ENCODE results near the gene KCNQ1.

Gene KCNQ1

GRCh38 chr11:2728663-2729332 is 284.0 kb downstream of the KCNQ1 start:
- peak; percentile 88 for DNase-seq

- DNase-seq: no peak
Observed at GRCh38 chr11:2729841-2730240, 285.0 kb downstream of the KCNQ1 start.

GRCh38 chr11:2730272-2731129 is 285.7 kb downstream of the KCNQ1 start:
- peak; percentile 18 for DNase-seq

GRCh38 chr11:2731130-2732125 is 286.6 kb downstream of the KCNQ1 start:
- no peak for DNase-seq

GRCh38 chr11:2732261-2732939 is 287.6 kb downstream of the KCNQ1 start:
- DNase-seq: peak; percentile 79

GRCh38 chr11:2732940-2733628 is 288.3 kb downstream of the KCNQ1 start:
- no peak for DNase-seq

- DNase-seq: no peak
Observed at GRCh38 chr11:2734181-2735052, 289.6 kb downstream of the KCNQ1 start.

GRCh38 chr11:2735053-2735589 is 290.3 kb downstream of the KCNQ1 start:
- DNase-seq: no peak

- DNase-seq: no peak
Observed at GRCh38 chr11:2736577-2737225, 291.9 kb downstream of the KCNQ1 start.

GRCh38 chr11:2737226-2737590 is 292.4 kb downstream of the KCNQ1 start:
- no peak for DNase-seq

GRCh38 chr11:2737866-2738265 is 293.1 kb downstream of the KCNQ1 start:
- no peak for DNase-seq

- no peak for DNase-seq
Observed at GRCh38 chr11:2738551-2739431, 294.0 kb downstream of the KCNQ1 start.

- DNase-seq: no peak
Observed at GRCh38 chr11:2739531-2740274, 294.9 kb downstream of the KCNQ1 start.

- DNase-seq: no peak
Observed at GRCh38 chr11:2740275-2740940, 295.6 kb downstream of the KCNQ1 start.

GRCh38 chr11:2741006-2741376 is 296.2 kb downstream of the KCNQ1 start:
- no peak for DNase-seq

- DNase-seq: no peak
Observed at GRCh38 chr11:2741377-2742131, 296.7 kb downstream of the KCNQ1 start.

- DNase-seq: no peak
Observed at GRCh38 chr11:2742201-2742600, 297.4 kb downstream of the KCNQ1 start.
